Erythroblast (primary cell): ENCODE results near the gene MORC2.
A peak's percentile ranks its signal among the peaks of the same experiment; 100 is the strongest.

ENCODE experiments used
- DNase-seq, 2 experiments: peaks; one replicate each; lab custom pipeline; 2025; lab: John Stamatoyannopoulos, UW
- GATA1 ChIP-seq: IDR thresholded peaks from 2 replicates; pipeline ENCODE4 v1.6.1; 2011; ENCODE audit warnings: low read depth, mild to moderate bottlenecking, control low read depth, low read length, moderate library complexity
- POLR2A ChIP-seq: IDR thresholded peaks from 2 replicates; pipeline ENCODE4 v1.6.1; 2011; ENCODE audit warnings: mild to moderate bottlenecking, low read length

MORC2 gene

GRCh38 chr22:30968015-30968923 is at the start of gene MORC2:
Gene MORC2 (minus strand): TSS chr22:30968774. CDS start chr22:30967889, 885 bp downstream.
- TF ChIP-seq POLR2A (no peak), GATA1 (no peak)
- peak; percentile 83 to 89 for DNase-seq

- no peak for DNase-seq
- TF ChIP-seq POLR2A (no peak), GATA1 (no peak)
Measured at GRCh38 chr22:31005535-31005934, 37.0 kb upstream of the MORC2 start.

- no peak for DNase-seq
- TF ChIP-seq GATA1, result no peak
- TF ChIP-seq POLR2A, result no peak
Measured at GRCh38 chr22:31001124-31001770, 32.7 kb upstream of the MORC2 start.

GRCh38 chr22:30998329-30998728 is 29.8 kb upstream of the MORC2 start:
- TF ChIP-seq POLR2A, result no peak
- DNase-seq, result no peak

GRCh38 chr22:30996462-30996861 is 27.9 kb upstream of the MORC2 start:
- no peak for DNase-seq
- TF ChIP-seq POLR2A (no peak), GATA1 (no peak)

GRCh38 chr22:30994960-30995359 is 26.4 kb upstream of the MORC2 start:
- TF ChIP-seq GATA1 (no peak), POLR2A (no peak)
- DNase-seq, result no peak

GRCh38 chr22:30992565-30992964 is 24.0 kb upstream of the MORC2 start:
- no peak for TF ChIP-seq GATA1
- TF ChIP-seq POLR2A, result no peak
- DNase-seq, result no peak

- TF ChIP-seq GATA1 (no peak), POLR2A (no peak)
- peak; percentile 41 to 57 for DNase-seq
Measured at GRCh38 chr22:30990690-30991089, 22.1 kb upstream of the MORC2 start.

GRCh38 chr22:30989474-30989873 is 20.9 kb upstream of the MORC2 start:
- no peak for DNase-seq
- TF ChIP-seq POLR2A (no peak), GATA1 (no peak)

- no peak for DNase-seq
- TF ChIP-seq POLR2A (no peak), GATA1 (no peak)
Measured at GRCh38 chr22:30985561-30986208, 17.1 kb upstream of the MORC2 start.

GRCh38 chr22:30984317-30984716 is 15.7 kb upstream of the MORC2 start:
- TF ChIP-seq POLR2A, result no peak
- no peak for DNase-seq

GRCh38 chr22:30982512-30982911 is 13.9 kb upstream of the MORC2 start:
- no peak for TF ChIP-seq GATA1
- no peak for TF ChIP-seq POLR2A
- no peak for DNase-seq

GRCh38 chr22:30979932-30980331 is 11.4 kb upstream of the MORC2 start:
- no peak for DNase-seq
- TF ChIP-seq GATA1, result no peak
- no peak for TF ChIP-seq POLR2A

- no peak for TF ChIP-seq POLR2A
- TF ChIP-seq GATA1, result no peak
- no peak for DNase-seq
Measured at GRCh38 chr22:30978304-30978962, 9.9 kb upstream of the MORC2 start.
